ENCODE data around the gene FAS.
A peak's percentile ranks its signal among the peaks of the same experiment; 100 is the strongest.
"Not testable (repeated sequence)": the region's sequence is repeated elsewhere in the genome, so short reads cannot be mapped to it uniquely, and the experiment has no call there.

FAS gene

DNA sequence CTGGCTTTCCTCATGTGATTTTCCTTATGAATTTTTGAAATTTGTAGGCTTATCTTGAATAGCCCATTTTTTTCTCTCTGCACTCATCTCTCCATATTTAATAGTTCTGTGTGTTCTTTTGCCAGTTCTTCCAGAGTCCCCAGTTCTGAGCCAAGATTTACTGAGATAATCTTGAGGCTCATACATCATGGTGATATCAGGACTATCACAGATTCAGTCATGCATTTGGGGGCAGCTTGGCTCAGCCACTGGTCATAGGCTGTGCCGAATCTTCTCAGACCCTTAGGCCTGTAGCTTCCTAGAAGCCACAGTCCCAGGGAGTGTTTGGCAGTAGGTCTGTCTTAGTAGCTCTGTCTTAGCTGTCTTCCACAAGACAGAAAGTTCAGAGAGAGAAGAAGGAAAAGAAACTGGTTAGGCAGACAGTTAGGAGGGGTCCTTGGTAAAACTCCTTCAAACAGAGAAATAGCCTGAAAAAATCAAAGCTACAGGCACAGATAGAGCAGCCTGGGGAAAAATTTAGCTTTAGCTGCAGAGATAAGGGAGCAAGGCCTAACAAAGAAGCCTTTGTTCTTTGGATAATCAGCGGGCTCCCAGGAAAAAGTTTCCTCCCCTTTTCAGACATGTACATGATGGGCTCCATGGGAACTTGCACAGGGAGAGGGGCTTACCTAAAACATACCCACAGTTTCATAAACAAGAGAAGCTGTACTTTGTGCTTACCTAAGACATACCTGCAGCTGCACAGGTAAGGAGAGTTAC lies 29.1 kb downstream of the FAS start:
- Mint-ChIP-seq H3K27ac (no peak overlapping the region), H3K4me1 (no peaks in the 10 kb centered on the region), H3K4me3 (no peak overlapping the region), H3K27me3 (no peaks in the 10 kb centered on the region), H3K9me3 (peaks cover 4% of the 10 kb centered on the region), H3K36me3 (peaks cover 12% of the 10 kb centered on the region)
- ATAC-seq (ENCODE audit: low read depth) (no peak), DNase-seq (ENCODE audit: low spot score in 2 of 2) (no peak)

DNA sequence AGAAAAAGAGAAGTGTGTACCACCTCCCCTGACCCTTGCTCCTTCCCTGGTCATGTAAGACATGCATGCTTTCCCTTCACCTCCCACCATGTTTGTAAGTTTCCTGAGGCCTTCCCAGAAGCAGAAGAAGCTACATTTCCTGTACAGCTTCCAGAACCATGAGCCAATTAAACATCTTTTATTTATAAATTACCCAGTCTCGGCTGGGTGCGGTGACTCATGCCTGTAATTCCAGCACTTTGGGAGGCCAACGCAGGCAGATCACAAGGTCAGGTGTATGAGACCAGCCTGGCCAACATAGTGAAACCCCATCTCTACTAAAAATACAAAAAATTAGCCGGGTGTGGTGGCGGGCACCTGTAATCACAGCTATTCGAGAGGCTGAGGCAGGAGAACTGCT lies 30.9 kb downstream of the FAS start:
- not testable (repeated sequence) for H3K27me3 Mint-ChIP-seq; ATAC-seq (ENCODE audit: low read depth); H3K4me1 Mint-ChIP-seq; DNase-seq (ENCODE audit: low spot score in 2 of 2); H3K4me3 Mint-ChIP-seq; H3K9me3 Mint-ChIP-seq; H3K27ac Mint-ChIP-seq
- H3K36me3 Mint-ChIP-seq = peaks cover 14% of the 10 kb centered on the region

DNA sequence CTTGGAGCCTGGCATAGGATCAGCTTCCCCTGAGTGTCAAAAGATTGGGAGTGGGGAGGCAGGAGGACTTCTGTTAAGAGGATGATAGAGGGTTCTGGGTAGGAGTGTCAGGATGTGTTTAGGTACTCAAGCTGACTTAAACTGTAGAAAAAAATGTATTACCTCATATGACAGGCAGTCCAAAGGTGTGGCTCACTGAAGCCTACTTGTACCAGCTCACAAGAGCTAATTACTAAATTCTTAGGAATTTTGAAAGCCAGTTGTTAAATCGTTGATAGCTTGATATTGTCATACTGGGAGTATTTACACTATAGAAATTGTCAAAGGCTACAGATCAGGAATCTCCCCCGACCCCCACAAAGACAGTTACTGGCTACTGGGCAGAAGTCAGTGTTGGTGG lies 32.1 kb downstream of the FAS start:
- Mint-ChIP-seq H3K4me1 (no peaks in the 10 kb centered on the region), H3K36me3 (peaks cover 11% of the 10 kb centered on the region), H3K9me3 (peaks cover 4% of the 10 kb centered on the region), H3K27ac (no peak overlapping the region), H3K27me3 (no peaks in the 10 kb centered on the region), H3K4me3 (no peak overlapping the region)
- DNase-seq (ENCODE audit: low spot score in 2 of 2) (no peak), ATAC-seq (ENCODE audit: low read depth) (no peak)

DNA sequence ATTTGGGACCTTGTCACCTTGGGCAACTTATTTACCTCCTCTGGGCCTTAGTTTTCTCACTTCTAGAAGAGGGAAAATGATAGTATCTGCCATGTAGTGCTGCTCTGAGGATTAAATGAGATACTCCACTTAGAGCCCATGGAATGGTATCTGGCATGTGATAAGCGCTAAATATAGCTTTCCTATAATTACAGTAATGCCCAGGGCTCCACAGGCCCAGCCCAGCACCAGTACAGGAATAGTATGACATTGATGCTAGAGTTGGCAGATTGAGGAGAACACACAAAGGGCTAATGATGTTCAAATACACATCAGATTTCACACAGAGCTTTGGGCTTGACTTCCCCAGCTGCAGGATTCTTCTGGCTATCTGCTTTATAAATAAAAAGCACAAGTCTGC lies 34.9 kb downstream of the FAS start:
- H3K27me3 Mint-ChIP-seq = no peaks in the 10 kb centered on the region
- H3K27ac Mint-ChIP-seq = no peak overlapping the region
- H3K36me3 Mint-ChIP-seq = peaks cover 6% of the 10 kb centered on the region
- ATAC-seq (ENCODE audit: low read depth) (no peak), DNase-seq (ENCODE audit: low spot score in 2 of 2) (no peak)
- H3K4me1 Mint-ChIP-seq = no peaks in the 10 kb centered on the region
- no peaks in the 10 kb centered on the region for H3K9me3 Mint-ChIP-seq
- no peak overlapping the region for H3K4me3 Mint-ChIP-seq

DNA sequence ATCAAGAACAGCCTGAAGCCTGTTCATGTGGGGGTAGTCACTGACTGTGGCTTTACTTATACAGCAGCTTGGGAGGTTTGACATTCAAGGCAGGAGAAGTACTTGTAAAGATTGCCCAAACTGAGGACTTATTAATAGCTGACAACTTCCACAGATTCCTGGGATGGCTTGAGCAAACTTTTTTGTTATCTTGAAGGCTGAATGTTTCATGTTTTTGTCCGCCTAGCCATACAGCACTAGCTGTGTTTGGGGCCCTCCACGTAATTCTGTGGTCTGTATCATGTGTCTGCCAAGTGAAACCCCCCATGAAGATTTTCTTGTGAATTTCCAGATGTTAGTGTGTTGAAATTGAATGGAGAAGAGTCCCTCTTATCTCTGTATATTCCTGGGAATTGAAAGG lies 38.6 kb downstream of the FAS start:
- ATAC-seq (ENCODE audit: low read depth) = no peak
- H3K9me3 Mint-ChIP-seq = no peaks in the 10 kb centered on the region

DNA sequence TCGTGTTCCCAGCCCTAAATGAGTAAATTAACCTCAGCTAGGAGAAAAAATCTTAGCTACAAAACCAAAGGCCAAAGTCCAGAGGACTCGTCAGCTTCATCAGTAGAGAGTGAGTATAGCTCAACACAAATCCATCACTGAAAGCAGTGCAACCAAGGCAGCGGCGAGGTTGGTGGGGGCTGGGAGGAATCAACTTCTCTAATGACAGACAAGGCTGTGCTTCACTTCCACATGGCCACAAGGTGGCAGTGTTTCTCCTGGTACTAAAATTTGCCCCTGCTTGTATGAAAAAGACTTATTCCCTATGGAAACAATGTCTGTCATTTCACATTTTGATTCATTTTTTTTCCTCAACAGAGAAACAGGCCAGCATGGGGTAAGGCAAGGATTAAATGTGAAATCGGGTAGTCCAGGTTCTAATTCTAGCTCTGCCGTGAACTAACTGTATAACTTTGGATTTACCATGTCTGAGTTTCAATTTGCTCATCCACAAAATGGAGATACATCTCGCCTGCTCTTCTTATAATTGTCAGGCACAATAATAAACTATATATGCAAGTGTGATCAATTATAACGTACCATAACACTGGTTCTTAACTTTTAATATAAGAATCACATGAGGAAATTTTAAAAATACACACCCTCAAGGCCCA lies 39.3 kb downstream of the FAS start:
- H3K4me3 Mint-ChIP-seq = no peak overlapping the region
- DNase-seq (ENCODE audit: low spot score in 2 of 2) = peak; percentile 58 to 60
- no peaks in the 10 kb centered on the region for H3K9me3 Mint-ChIP-seq
- no peak overlapping the region for H3K27ac Mint-ChIP-seq
- peaks cover 1% of the 10 kb centered on the region for H3K36me3 Mint-ChIP-seq
- peaks cover 13% of the 10 kb centered on the region for H3K4me1 Mint-ChIP-seq
- ATAC-seq (ENCODE audit: low read depth) = peak; percentile 79
- no peaks in the 10 kb centered on the region for H3K27me3 Mint-ChIP-seq

More for the DNA sequence above, 38.6 kb downstream of the FAS start:
- H3K4me1 Mint-ChIP-seq = peaks cover 13% of the 10 kb centered on the region
- no peak overlapping the region for H3K4me3 Mint-ChIP-seq
- no peaks in the 10 kb centered on the region for H3K27me3 Mint-ChIP-seq
- no peak overlapping the region for H3K27ac Mint-ChIP-seq
- no peak for DNase-seq (ENCODE audit: low spot score in 2 of 2)
- H3K36me3 Mint-ChIP-seq = peaks cover 2% of the 10 kb centered on the region

DNA sequence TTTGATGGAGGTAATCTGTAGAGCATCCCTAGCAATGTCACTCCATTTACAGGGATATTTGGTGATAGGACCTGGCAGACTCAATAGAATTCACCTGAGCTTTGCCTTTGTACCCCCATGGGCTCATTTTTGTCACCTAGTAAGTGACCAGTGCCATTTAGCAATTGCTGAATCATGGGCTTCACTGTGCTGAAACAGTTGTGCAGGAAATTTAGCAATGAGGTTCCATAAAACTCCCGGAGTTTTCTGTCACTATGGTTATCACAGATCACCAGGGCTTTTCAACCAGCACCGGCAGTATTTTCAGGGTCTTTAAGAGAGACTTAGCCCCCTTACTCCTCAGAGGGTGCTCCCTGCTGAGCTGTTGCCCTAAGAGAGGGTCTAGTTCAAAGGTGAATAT lies 40.2 kb downstream of the FAS start:
- H3K27me3 Mint-ChIP-seq = no peaks in the 10 kb centered on the region
- DNase-seq (ENCODE audit: low spot score in 2 of 2) (no peak), ATAC-seq (ENCODE audit: low read depth) (no peak)
- H3K27ac Mint-ChIP-seq = no peak overlapping the region
- no peaks in the 10 kb centered on the region for H3K9me3 Mint-ChIP-seq
- H3K4me1 Mint-ChIP-seq = peaks cover 14% of the 10 kb centered on the region
- H3K36me3 Mint-ChIP-seq = no peaks in the 10 kb centered on the region
- no peak overlapping the region for H3K4me3 Mint-ChIP-seq

DNA sequence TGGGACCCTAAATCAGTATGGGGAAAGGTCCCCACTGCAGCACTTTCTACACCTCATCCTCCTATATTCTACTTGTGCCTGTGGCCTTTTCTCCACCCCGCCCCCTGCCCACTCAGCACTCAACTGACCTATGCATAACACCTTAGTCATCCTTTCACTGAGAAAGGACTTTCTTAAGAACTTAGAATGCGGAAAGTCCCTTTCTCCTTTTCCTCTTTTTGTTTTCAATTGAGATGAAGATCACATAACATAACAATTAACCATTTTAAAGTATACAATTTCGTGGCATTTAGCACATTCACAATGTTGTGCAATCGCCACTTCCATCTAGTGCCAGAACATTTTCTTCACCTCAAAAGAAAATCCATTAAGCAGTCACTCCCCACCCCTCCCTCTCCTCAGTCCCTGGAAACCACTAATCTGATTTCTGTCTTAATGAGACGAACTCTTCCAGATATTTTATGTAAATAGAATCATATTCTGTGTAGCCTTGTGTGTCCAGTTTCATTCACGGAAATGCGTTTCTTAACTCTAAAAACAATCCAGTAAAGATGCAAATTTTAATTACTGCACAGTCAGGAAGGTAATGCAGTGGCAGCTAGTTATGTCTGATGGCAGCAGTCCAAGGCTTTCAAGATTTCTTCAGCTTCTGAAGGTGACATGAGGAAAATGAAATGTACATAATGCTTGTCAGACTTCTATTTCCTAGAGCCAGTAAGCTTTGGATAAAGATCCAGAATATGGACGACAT lies 41.7 kb downstream of the FAS start:
- ATAC-seq (ENCODE audit: low read depth) (peak; percentile 52), DNase-seq (ENCODE audit: low spot score in 2 of 2) (no peak)
- Mint-ChIP-seq H3K9me3 (no peaks in the 10 kb centered on the region), H3K27me3 (no peaks in the 10 kb centered on the region), H3K36me3 (no peaks in the 10 kb centered on the region), H3K4me1 (peaks cover 15% of the 10 kb centered on the region), H3K4me3 (peak overlapping the region; percentile 25), H3K27ac (peak overlapping the region; percentile 56)

DNA sequence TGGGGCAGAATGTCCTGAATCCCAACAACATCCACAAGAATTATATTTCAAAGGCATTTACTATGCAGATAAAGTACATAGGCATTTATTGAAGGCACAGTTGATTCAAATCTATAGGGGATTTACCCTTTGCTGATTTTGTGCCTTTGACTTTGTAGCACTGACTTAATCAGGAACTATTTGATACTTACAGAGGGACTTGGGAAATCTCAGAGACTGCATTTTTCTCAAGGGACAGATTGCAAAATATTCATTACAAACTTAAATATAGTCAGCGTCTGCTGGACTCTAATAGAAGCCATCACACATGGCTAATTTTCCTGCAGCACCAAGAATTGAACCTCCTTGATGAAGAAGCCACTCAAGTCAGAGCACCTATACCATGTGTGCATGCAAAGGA lies 44.9 kb downstream of the FAS start:
- Mint-ChIP-seq H3K36me3 (peaks cover 3% of the 10 kb centered on the region), H3K4me3 (no peak overlapping the region), H3K4me1 (peaks cover 15% of the 10 kb centered on the region), H3K9me3 (no peaks in the 10 kb centered on the region), H3K27ac (no peak overlapping the region), H3K27me3 (no peaks in the 10 kb centered on the region)
- DNase-seq (ENCODE audit: low spot score in 2 of 2) (no peak), ATAC-seq (ENCODE audit: low read depth) (no peak)

DNA sequence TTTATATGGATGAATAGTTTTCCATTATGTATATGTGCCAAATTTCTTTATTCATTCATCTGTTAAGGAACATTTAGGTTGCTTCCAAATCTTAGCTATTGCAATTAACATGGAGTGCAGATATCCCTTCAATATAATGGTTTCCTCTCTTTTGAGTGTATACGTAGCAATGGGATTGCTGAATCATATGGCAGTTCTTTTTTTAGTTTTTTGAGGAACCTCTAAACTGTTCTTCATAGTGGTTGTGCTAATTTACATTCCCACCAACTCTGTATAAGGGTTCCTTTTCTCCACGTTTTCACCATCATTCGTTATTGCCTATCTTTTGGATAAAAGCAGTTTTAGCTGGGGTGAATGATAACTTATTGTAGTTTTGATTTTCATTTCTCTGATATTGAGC lies 46.5 kb downstream of the FAS start:
- Mint-ChIP-seq H3K27me3 (no peaks in the 10 kb centered on the region), H3K4me1 (peaks cover 7% of the 10 kb centered on the region), H3K9me3 (no peaks in the 10 kb centered on the region), H3K27ac (no peak overlapping the region), H3K36me3 (peaks cover 4% of the 10 kb centered on the region), H3K4me3 (no peak overlapping the region)
- ATAC-seq (ENCODE audit: low read depth) (no peak), DNase-seq (ENCODE audit: low spot score in 2 of 2) (no peak)

DNA sequence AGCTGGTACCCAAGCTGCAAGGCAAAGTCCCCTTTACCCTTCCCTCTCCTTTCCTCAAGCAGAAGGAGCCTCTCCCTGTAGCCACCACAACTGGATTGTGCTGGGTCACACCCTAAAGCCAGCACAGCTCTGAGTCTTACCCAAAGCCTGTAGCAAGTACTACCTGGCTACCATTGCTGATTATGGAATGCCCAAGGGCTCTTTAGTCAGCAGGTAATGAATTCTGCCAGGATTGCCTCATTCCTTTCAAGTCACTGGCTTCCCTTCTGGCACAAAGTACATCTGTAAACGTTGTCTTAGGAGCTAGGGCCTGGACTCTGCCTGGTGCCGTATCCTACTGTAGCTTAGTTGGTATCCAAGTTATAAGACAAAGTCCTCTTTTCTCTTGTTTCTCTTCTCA lies 52.0 kb downstream of the FAS start:
- H3K27ac Mint-ChIP-seq = no peak overlapping the region
- H3K36me3 Mint-ChIP-seq = peaks cover 6% of the 10 kb centered on the region
- no peaks in the 10 kb centered on the region for H3K4me1 Mint-ChIP-seq
- H3K27me3 Mint-ChIP-seq = no peaks in the 10 kb centered on the region
- DNase-seq (ENCODE audit: low spot score in 2 of 2) = no peak
- H3K9me3 Mint-ChIP-seq = no peaks in the 10 kb centered on the region
- H3K4me3 Mint-ChIP-seq = no peak overlapping the region
- ATAC-seq (ENCODE audit: low read depth) = no peak

DNA sequence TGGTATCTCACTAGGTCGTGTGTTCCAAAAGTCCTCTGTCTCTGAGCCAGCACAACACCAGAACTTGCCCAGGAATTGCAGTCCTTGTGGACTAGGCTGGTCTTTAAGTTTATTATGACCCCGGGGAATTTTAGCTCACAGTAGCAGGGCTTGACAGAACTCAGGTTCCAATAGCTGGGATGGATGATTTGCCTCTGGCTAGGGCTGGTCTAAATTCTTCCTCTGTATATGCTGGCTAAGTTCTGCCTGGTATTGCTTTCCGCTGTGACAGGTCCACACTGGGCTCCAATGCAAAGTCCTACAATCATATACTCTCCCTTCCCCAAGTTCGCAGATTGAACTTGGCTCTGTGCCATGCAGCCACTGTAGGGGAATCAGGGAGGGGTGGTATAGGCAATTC lies 52.5 kb downstream of the FAS start:
- Mint-ChIP-seq H3K27ac (no peak overlapping the region), H3K27me3 (no peaks in the 10 kb centered on the region), H3K9me3 (no peaks in the 10 kb centered on the region), H3K4me3 (no peak overlapping the region), H3K36me3 (peaks cover 6% of the 10 kb centered on the region), H3K4me1 (no peaks in the 10 kb centered on the region)
- DNase-seq (ENCODE audit: low spot score in 2 of 2) (no peak), ATAC-seq (ENCODE audit: low read depth) (no peak)

DNA sequence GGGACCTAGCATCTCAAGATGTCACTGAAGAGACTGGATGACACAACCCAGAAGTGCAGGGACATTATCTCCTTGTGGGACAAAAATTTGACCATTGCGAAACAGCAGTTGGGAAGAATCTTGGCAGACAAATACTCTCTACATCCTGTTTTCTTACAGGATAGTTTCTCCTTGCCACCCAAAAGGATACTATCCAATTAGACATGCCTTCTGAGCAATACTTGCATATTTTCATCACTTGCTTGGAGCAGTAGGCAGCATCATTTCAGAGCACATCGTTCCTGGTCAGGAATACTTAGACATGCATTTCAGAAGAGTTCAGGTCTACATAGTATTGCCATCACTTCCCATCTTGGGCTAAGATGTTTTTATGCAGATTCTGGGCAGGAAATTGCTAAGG lies 56.8 kb downstream of the FAS start:
- H3K27ac Mint-ChIP-seq = no peak overlapping the region
- DNase-seq (ENCODE audit: low spot score in 2 of 2) = no peak
- H3K4me3 Mint-ChIP-seq = no peak overlapping the region
- ATAC-seq (ENCODE audit: low read depth) = no peak
- peaks cover 2% of the 10 kb centered on the region for H3K36me3 Mint-ChIP-seq
- H3K27me3 Mint-ChIP-seq = no peaks in the 10 kb centered on the region
- no peaks in the 10 kb centered on the region for H3K4me1 Mint-ChIP-seq
- H3K9me3 Mint-ChIP-seq = no peaks in the 10 kb centered on the region

DNA sequence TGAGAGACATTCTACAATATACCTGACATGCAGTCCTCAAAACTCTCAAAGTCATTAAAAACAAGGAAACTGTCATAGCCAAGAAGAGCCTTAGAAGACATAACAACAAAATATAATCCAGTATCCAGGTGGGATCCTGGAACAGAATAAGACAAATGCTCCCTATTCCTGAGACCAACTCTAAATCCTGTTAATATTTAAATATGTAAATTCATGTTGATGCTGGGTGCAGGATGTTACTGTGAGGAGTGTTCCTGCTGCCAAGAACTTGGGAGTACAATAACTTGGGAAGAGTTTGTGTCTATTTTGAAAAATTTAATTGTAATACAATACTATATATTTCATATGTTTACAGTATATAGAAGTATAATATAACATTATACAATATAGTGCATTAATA lies 61.0 kb downstream of the FAS start:
- DNase-seq (ENCODE audit: low spot score in 2 of 2) (no peak), ATAC-seq (ENCODE audit: low read depth) (no peak)
- no peak overlapping the region for H3K27ac Mint-ChIP-seq
- no peaks in the 10 kb centered on the region for H3K9me3 Mint-ChIP-seq
- H3K36me3 Mint-ChIP-seq = no peaks in the 10 kb centered on the region
- H3K4me1 Mint-ChIP-seq = no peaks in the 10 kb centered on the region
- H3K4me3 Mint-ChIP-seq = no peak overlapping the region
- H3K27me3 Mint-ChIP-seq = no peaks in the 10 kb centered on the region
